Thoracic aorta (tissue), 2 donors: Measurements from ENCODE around the gene GCN1. TPM values are rescaled to one million over a fixed set of nuclear protein-coding genes. Genes with fewer than 3 reads are reported as not detected.

Experiments used
- ATAC-seq: fragments of 150-250 bp; one replicate; pipeline ENCODE4 v1.8.0; 2017; ENCODE audit warnings: low read depth; ENCODE audit not compliant: insufficient number of reproducible peaks, low FRiP score
- DNase-seq: peaks from one replicate; pipeline ENCODE4 v3.0.0-alpha.2; 2020; ENCODE audit warnings: low spot score
- H3K27ac ChIP-seq, 2 donors: fragments of 200-600 bp; sonication (generic); 1 replicate in 1 of 2; 2 replicates in 1 of 2; pipeline ENCODE4 v1.5.1; 2016; ENCODE audit warnings: mild to moderate bottlenecking in 2 of 2, moderate library complexity in 2 of 2
- H3K27me3 ChIP-seq: fragments of 200-600 bp; sonication (generic); replicated peaks from 2 replicates; pipeline ENCODE4 v1.6.0; 2016; ENCODE audit warnings: mild to moderate bottlenecking; ENCODE audit not compliant: insufficient read depth
- H3K36me3 ChIP-seq: fragments of 200-600 bp; sonication (generic); one replicate; pipeline ENCODE4 v1.5.1; 2016
- H3K4me1 ChIP-seq, 2 donors: fragments of 200-600 bp; sonication (generic); 1 replicate in 1 of 2; 2 replicates in 1 of 2; pipeline versions ENCODE4 v1.5.1 to v1.6.0; 2016; ENCODE audit warnings: low read depth in 2 of 2, mild to moderate bottlenecking in 1 of 2; ENCODE audit not compliant: control insufficient read depth in 1 of 2
- H3K4me3 ChIP-seq: fragments of 200-600 bp; sonication (generic); 2 replicates; pipeline ENCODE4 v1.5.1; 2016; ENCODE audit warnings: mild to moderate bottlenecking
- H3K9me3 ChIP-seq: fragments of 200-600 bp; sonication (generic); 2 replicates; pipeline ENCODE4 v1.5.1; 2016
- total RNA-seq, 2 donors: library from RNA; depleted of rRNA; stranded (reverse); fragments of >200 nt; gene quantifications; one replicate each; pipeline versions ENCODE4 v1.1.0 to v1.2.3, GENCODE V29; 2016
- TF ChIP-seq, protein P1 (sequence below): fragments of 200-600 bp; sonication (generic); IDR thresholded peaks from one replicate; pipeline ENCODE4 v1.5.1; 2019; ENCODE audit warnings: antibody characterized with exemption

Gene GCN1
- total RNA-seq, 2 donors from 2014 or later = 56.8 to 91.5 TPM

DNA sequence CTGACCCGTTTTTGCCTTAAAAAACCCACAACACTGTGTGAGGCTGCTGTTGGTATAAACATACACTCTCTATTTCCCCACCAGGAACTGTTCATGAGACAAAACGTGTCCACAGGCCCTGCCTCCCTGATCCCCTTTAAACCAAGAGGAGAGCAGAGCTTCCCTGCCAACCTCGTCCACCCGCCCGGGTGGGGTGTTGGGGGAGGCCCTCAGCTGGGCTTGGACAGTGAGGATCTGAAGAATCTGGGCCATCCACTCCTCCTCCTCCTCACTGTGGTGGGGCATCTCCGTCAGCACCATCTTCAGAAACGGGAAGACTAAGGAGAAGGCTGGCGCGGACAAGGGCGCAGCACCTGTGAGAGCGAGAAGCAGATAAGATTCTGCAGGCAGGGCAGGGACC, 36.8 kb downstream of the GCN1 start:
- TF ChIP-seq, protein P1, sequence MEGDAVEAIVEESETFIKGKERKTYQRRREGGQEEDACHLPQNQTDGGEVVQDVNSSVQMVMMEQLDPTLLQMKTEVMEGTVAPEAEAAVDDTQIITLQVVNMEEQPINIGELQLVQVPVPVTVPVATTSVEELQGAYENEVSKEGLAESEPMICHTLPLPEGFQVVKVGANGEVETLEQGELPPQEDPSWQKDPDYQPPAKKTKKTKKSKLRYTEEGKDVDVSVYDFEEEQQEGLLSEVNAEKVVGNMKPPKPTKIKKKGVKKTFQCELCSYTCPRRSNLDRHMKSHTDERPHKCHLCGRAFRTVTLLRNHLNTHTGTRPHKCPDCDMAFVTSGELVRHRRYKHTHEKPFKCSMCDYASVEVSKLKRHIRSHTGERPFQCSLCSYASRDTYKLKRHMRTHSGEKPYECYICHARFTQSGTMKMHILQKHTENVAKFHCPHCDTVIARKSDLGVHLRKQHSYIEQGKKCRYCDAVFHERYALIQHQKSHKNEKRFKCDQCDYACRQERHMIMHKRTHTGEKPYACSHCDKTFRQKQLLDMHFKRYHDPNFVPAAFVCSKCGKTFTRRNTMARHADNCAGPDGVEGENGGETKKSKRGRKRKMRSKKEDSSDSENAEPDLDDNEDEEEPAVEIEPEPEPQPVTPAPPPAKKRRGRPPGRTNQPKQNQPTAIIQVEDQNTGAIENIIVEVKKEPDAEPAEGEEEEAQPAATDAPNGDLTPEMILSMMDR = no peak
- H3K4me1 ChIP-seq = no peaks in the 10 kb centered on the region
- ATAC-seq = no peak
- H3K27me3 ChIP-seq = no peaks in the 10 kb centered on the region
- peaks cover 91% of the 10 kb centered on the region for H3K36me3 ChIP-seq
- no peak overlapping the region for H3K4me3 ChIP-seq
- H3K9me3 ChIP-seq = no peaks in the 10 kb centered on the region
- H3K27ac ChIP-seq = no peak overlapping the region
- no peak for DNase-seq

DNA sequence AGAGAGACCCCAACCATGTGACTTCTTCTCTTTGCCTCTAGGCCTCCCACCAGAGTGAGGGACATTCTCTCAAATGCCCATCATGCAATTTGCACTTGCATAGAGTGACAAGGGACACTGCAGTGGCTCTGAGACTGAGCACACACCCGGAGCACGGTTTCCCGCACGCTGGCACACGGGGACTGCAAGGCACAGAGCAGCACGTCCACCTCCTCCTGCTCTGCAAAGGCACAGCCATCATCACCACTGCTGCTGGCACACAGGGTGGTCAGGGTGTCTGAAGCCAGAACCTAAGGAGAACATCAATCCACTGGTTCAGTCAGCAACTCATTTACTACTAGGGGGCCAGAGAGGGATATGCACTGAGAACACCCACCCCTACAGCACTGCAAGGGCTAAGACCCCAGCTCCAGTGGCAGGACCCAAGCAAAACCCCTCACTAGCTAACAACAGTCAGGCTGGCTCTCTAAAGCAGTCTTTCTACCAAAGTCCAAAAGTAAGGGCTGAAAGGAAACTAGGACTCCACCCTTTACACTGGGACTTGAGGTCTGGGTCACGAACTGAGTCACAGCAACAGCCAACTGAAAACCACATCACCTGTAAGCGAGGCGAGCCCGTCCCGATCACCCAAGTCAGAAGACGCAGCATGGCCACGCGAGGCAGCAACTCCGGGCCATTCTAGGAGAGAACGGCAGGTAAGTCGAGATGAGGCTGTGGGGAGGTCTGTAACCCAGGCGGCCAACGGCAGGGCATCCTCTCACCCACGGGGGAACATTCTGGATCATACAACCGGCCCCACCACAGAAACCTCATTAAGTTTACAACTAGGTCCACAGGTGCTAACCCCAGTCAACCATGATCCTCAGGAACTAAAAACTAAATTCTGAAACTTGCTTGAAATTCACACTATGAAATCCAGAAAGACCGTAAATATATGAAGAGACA, 37.9 kb downstream of the GCN1 start:
- TF ChIP-seq, protein P1 = no peak
- DNase-seq (no peak), ATAC-seq (no peak)
- Histone ChIP-seq H3K9me3 (no peaks in the 10 kb centered on the region), H3K36me3 (peaks cover 81% of the 10 kb centered on the region), H3K4me1 (no peaks in the 10 kb centered on the region), H3K27me3 (no peaks in the 10 kb centered on the region), H3K27ac (no peak overlapping the region), H3K4me3 (no peak overlapping the region)

DNA sequence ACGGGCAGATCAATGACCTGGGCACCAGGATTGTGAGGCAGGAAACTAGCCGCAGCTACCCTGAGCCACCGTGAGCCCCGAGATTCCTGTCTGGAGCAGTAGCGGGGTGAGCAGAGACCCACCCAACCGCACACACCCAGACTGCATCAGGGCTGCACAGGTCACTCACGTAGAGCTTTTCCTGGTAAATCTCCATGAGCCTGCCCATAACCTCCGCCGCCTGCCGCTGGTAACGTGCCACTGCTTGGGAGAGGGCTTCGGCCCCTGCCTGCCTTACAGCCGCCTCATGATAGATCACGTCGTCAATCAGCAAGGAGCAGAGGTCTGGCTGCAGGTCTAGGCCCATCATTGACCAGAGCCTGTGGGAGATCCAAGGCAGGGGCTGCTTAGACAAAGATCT, 39.4 kb downstream of the GCN1 start:
- TF ChIP-seq, protein P1 = no peak
- Histone ChIP-seq H3K36me3 (peaks cover 79% of the 10 kb centered on the region), H3K27ac (no peak overlapping the region), H3K27me3 (no peaks in the 10 kb centered on the region), H3K9me3 (no peaks in the 10 kb centered on the region), H3K4me1 (no peaks in the 10 kb centered on the region), H3K4me3 (no peak overlapping the region)
- ATAC-seq (no peak), DNase-seq (no peak)

DNA sequence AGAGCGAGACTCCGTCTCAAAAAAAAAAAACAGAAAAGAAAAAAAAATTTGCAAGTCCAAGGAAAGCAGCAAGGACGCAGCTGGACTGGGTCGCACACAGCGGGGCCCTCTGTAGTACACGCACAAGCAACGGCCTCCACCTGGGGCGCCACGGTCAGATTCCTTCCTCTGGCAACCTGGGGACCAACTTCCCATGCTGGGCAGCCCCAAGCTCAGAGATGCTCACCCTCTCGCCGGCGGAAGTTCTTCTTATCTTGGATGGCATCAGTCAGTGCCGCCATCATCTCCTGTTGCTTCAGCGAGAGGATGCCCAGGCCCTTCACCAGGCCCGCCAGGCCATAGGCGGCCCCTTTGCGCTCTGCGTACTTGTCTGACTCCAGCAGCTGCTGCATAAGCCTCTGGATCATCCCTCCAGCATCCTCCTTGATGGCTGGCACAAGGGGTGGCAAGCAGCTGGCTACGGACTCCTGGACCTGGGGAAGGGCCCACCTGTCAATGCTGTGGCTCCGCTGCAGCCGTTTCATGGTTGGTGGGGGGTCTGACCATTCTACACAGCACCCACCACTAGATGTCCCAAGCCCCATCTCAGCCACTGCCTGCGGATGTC, 43.5 kb downstream of the GCN1 start:
- ATAC-seq = no peak
- Histone ChIP-seq H3K36me3 (peaks cover 83% of the 10 kb centered on the region), H3K27me3 (no peaks in the 10 kb centered on the region), H3K4me3 (no peak overlapping the region), H3K4me1 (no peaks in the 10 kb centered on the region), H3K27ac (no peak overlapping the region), H3K9me3 (no peaks in the 10 kb centered on the region)
- no peak for DNase-seq
- TF ChIP-seq, protein P1 = no peak

DNA sequence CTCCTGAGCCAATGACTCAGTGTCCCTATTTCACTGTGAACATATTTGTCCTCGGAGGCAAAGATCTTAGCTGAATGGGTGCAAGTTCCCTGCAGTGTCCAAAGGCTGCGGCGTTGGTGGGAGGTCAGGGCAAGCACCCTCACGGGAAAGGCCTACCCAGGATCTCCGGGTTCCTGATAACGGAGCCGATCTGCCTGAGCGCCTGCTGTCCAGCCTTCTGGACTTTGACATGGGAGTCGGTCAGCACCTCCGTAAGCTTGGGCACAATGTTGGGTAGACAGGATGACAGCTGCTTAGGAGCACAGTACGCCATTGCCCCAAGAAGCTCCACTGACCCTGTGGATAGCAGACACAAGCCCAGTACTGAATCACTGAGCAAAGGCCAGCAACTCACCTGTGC, 46.5 kb downstream of the GCN1 start:
- TF ChIP-seq, protein P1 = no peak
- Histone ChIP-seq H3K4me1 (no peaks in the 10 kb centered on the region), H3K9me3 (no peaks in the 10 kb centered on the region), H3K27ac (no peak overlapping the region), H3K27me3 (no peaks in the 10 kb centered on the region), H3K36me3 (peaks cover 81% of the 10 kb centered on the region), H3K4me3 (no peak overlapping the region)
- ATAC-seq (no peak), DNase-seq (no peak)
